HCT116 (cell line): ENCODE data around the gene DIP2B. TPM values are rescaled to one million over a fixed set of nuclear protein-coding genes. Genes with fewer than 3 reads are reported as not detected.

Experiments used
- ATAC-seq: fragments of 200-7000 bp; cut with Tn5 transposase; 2 replicates; pipeline ENCODE4 v1.9.1; 2020; ENCODE audit warnings: mild to moderate bottlenecking, moderate library complexity
- BruUV-seq: library from RNA; stranded (reverse); fragments of 400-500 nt; replicated peaks from 2 replicates; lab custom pipeline; 2021; lab: Mats Ljungman, UMichigan
- CTCF ChIA-PET: fragments of 300-600 bp; sonication (Branson Sonifier 250); formaldehyde crosslinking; loops from one replicate; lab custom pipeline; 2021; ENCODE audit warnings: antibody characterized with exemption; lab: Charles Lee
- POLR2A ChIA-PET: fragments of 300-600, 350-600 bp; sonication (Branson Sonifier 250); formaldehyde crosslinking; loops from one replicate; lab custom pipeline; 2021; ENCODE audit warnings: antibody characterized with exemption; lab: Charles Lee
- RAD21 ChIA-PET, 2 experiments: fragments of 300-600 bp; sonication (Branson Sonifier 250); formaldehyde crosslinking; loops; one replicate each; lab custom pipeline; 2023; ENCODE audit warnings: low total read pairs in 2 of 2; ENCODE audit not compliant: uncharacterized antibody in 2 of 2, unreplicated experiment in 2 of 2, low non-redundant PET in 1 of 2; lab: Charles Lee
- DNase-seq: peaks from one replicate; pipeline ENCODE4 v3.0.0-alpha.2; 2010; ENCODE audit warnings: low read depth, low spot score
- H2AFZ ChIP-seq: fragments of 200-600 bp; shearing (Covaris generic), sonication (generic); 2 replicates; pipeline ENCODE4 v1.6.1; 2017; ENCODE audit warnings: low read depth, mixed run types, mixed read lengths, antibody characterized with exemption, low read length; ENCODE audit not compliant: poor library complexity, severe bottlenecking
- H3K27ac ChIP-seq: 2 replicates; pipeline ENCODE4 v1.5.1; 2012; ENCODE audit warnings: low read depth, low read length
- H3K27me3 ChIP-seq: fragments of 200-600 bp; sonication (generic); 2 replicates; pipeline ENCODE4 v1.6.1; 2016; ENCODE audit warnings: mixed run types, low read length, mixed read lengths; ENCODE audit not compliant: insufficient read depth
- H3K36me3 ChIP-seq, 2 experiments: fragments of 200-500 bp in 1 of 2; fragments of 200-600 bp in 1 of 2; sonication (Bioruptor generic) in 1 of 2; sonication (generic) in 1 of 2; 2 replicates each; pipeline versions ENCODE4 v1.5.1 to v1.6.1; 2014 to 2016; ENCODE audit warnings: low read length in 2 of 2, inconsistent platforms in 1 of 2, mixed read lengths in 1 of 2, mixed run types in 1 of 2; ENCODE audit not compliant: insufficient read depth in 2 of 2, control insufficient read depth in 1 of 2
- H3K4me1 ChIP-seq, 2 experiments: fragments of 200-600 bp in 1 of 2; sonication (generic) in 1 of 2; 2 replicates each; pipeline versions ENCODE4 v1.5.1 to v1.6.1; 2012 to 2017; ENCODE audit warnings: low read length in 2 of 2, inconsistent platforms in 1 of 2, mild to moderate bottlenecking in 1 of 2, mixed read lengths in 1 of 2, mixed run types in 1 of 2, moderate library complexity in 1 of 2; ENCODE audit not compliant: insufficient read depth in 2 of 2, control insufficient read depth in 1 of 2
- H3K4me2 ChIP-seq: fragments of 200-600 bp; sonication (generic); 2 replicates; pipeline ENCODE4 v1.6.1; 2017; ENCODE audit warnings: mixed run types, low read length, mixed read lengths
- H3K4me3 ChIP-seq, 2 experiments: fragments of 200-600 bp in 1 of 2; sonication (generic) in 1 of 2; replicated peaks in 1 of 2; 2 replicates each; pipeline ENCODE4 v1.5.1; 2011 to 2016; ENCODE audit warnings: low read length in 2 of 2, control low read depth in 1 of 2, low read depth in 1 of 2, mild to moderate bottlenecking in 1 of 2, mixed read lengths in 1 of 2, mixed run types in 1 of 2
- H3K79me2 ChIP-seq: fragments of 200-600 bp; sonication (generic); 2 replicates; pipeline ENCODE4 v1.6.1; 2017; ENCODE audit warnings: mild to moderate bottlenecking, mixed run types, low read length, moderate library complexity, mixed read lengths; ENCODE audit not compliant: insufficient read depth
- H3K9ac ChIP-seq: fragments of 200-600 bp; sonication (generic); 2 replicates; pipeline ENCODE4 v1.6.1; 2016; ENCODE audit warnings: low read length, mixed read lengths
- H3K9me2 ChIP-seq: fragments of 200-600 bp; sonication (generic), shearing (Covaris generic); 2 replicates; pipeline ENCODE4 v1.6.1; 2017; ENCODE audit warnings: mixed run types, mild to moderate bottlenecking, moderate library complexity; ENCODE audit not compliant: insufficient read depth
- H3K9me3 ChIP-seq, 2 experiments: fragments of 200-500 bp in 1 of 2; fragments of 200-600 bp in 1 of 2; sonication (Bioruptor generic) in 1 of 2; sonication (generic) in 1 of 2; 2 replicates each; pipeline ENCODE4 v1.6.1; 2014 to 2017; ENCODE audit warnings: low read length in 2 of 2, mixed read lengths in 2 of 2, inconsistent platforms in 1 of 2, low read depth in 1 of 2, mild to moderate bottlenecking in 1 of 2, mixed run types in 1 of 2, moderate library complexity in 1 of 2; ENCODE audit not compliant: control insufficient read depth in 1 of 2, insufficient read depth in 1 of 2
- H4K20me1 ChIP-seq: fragments of 200-600 bp; sonication (generic), shearing (Covaris generic); 2 replicates; pipeline ENCODE4 v1.6.1; 2017; ENCODE audit warnings: mixed run types, mild to moderate bottlenecking, moderate library complexity; ENCODE audit not compliant: insufficient read depth
- CTCF ChIP-seq, 3 experiments: fragments of 200-600 bp in 1 of 3; sonication (generic) in 1 of 3; IDR thresholded peaks in 2 of 3; conservative IDR thresholded peaks in 1 of 3; 2 replicates each; pipeline ENCODE4 v1.5.1; 2012 to 2017; ENCODE audit warnings: low read depth in 2 of 3, low read length in 2 of 3, antibody characterized with exemption in 1 of 3, borderline replicate concordance in 1 of 3, control low read depth in 1 of 3, mild to moderate bottlenecking in 1 of 3, mixed read lengths in 1 of 3, mixed run types in 1 of 3, moderate library complexity in 1 of 3; ENCODE audit not compliant: insufficient read depth in 1 of 3
- EGR1 ChIP-seq: IDR thresholded peaks from 2 replicates; pipeline ENCODE4 v1.6.1; 2012; ENCODE audit warnings: low read depth
- ELF1 ChIP-seq: IDR thresholded peaks from 2 replicates; pipeline ENCODE4 v1.6.1; 2012; ENCODE audit warnings: low read depth, borderline replicate concordance
- EZH2 ChIP-seq: fragments of 200-600 bp; sonication (generic); IDR thresholded peaks from 2 replicates; pipeline ENCODE4 v1.6.1; 2017; ENCODE audit warnings: antibody characterized with exemption, mixed run types
- EZH2phosphoT487 ChIP-seq: fragments of 200-600 bp; IDR thresholded peaks from 2 replicates; pipeline ENCODE4 v1.6.1; 2018; ENCODE audit warnings: antibody characterized with exemption, borderline replicate concordance
- MAX ChIP-seq: IDR thresholded peaks from 2 replicates; pipeline ENCODE4 v1.6.1; 2012
- POLR2AphosphoS5 ChIP-seq: IDR thresholded peaks from 2 replicates; pipeline ENCODE4 v1.6.1; 2011; ENCODE audit warnings: mild to moderate bottlenecking, low read depth, low read length, moderate library complexity
- RAD21 ChIP-seq: IDR thresholded peaks from 2 replicates; pipeline ENCODE4 v1.6.1; 2012; ENCODE audit warnings: low read depth, mild to moderate bottlenecking
- SIN3A ChIP-seq: IDR thresholded peaks from 2 replicates; pipeline ENCODE4 v1.6.1; 2012; ENCODE audit warnings: low read depth
- SP1 ChIP-seq: IDR thresholded peaks from 2 replicates; pipeline ENCODE4 v1.6.1; 2012; ENCODE audit warnings: low read depth
- TCF7L2 ChIP-seq: IDR thresholded peaks from 2 replicates; pipeline ENCODE4 v1.7.0; 2011; ENCODE audit warnings: borderline replicate concordance, inconsistent platforms; ENCODE audit not compliant: insufficient read depth, insufficient read length; ENCODE audit errors: extremely low read depth
- YY1 ChIP-seq: IDR thresholded peaks from 2 replicates; pipeline ENCODE4 v1.6.1; 2011; ENCODE audit warnings: low read length, low read depth, moderate library complexity, mild to moderate bottlenecking; ENCODE audit not compliant: insufficient replicate concordance; ENCODE audit errors: extremely low read depth
- ZBTB33 ChIP-seq: IDR thresholded peaks from 2 replicates; pipeline ENCODE4 v1.6.1; 2011; ENCODE audit warnings: mild to moderate bottlenecking, low read length, moderate library complexity; ENCODE audit not compliant: insufficient replicate concordance; ENCODE audit errors: extremely low read depth
- ZFX ChIP-seq: fragments of 450-650 bp; IDR thresholded peaks from 2 replicates; pipeline ENCODE4 v1.6.1; 2017
- intact Hi-C: fragments of 100-400 bp; cut with micrococcal nuclease; formaldehyde crosslinking; loops from 2 replicates; pipeline ENCODE4 v1.10.0; 2022
- total RNA-seq: library from RNA; stranded (reverse); gene quantifications from one replicate; pipeline ENCODE4 v1.2.1, GENCODE V29; 2021; ENCODE audit not compliant: unreplicated experiment

Gene DIP2B
- total RNA-seq, 1 experiment from 2014 or later, result 32.3 TPM

- Histone ChIP-seq H3K79me2 (peaks cover 81% of the 10 kb centered on the region), H4K20me1 (no peaks in the 10 kb centered on the region), H3K4me3 (peak overlapping the region in 1 of 2 experiments; percentile 41; a peak in 1 of 4 replicates), H3K27me3 (no peaks in the 10 kb centered on the region), H3K36me3 (no peaks in the 10 kb centered on the region), H3K9ac (peak overlapping the region; percentile 55), H3K9me3 (no peaks in the 10 kb centered on the region), H3K27ac (peak overlapping the region; percentile 20; the same call in 1 of the 2 replicates), H3K4me1 (peaks cover 66 to 84% of the 10 kb centered on the region in 2 experiments), H3K4me2 (peak overlapping the region; percentile 71), H3K9me2 (no peaks in the 10 kb centered on the region), H2AFZ (no peak overlapping the region)
- CTCF ChIA-PET, result interaction anchor here (1.3 kb wide), 1 partner anchor 100 kb away, joined by 3 read pairs; no protein-coding TSS in a partner anchor
- no TSS peak for BruUV-seq
- ATAC-seq, result no peak
- RAD21 ChIA-PET, result no interaction called here
- TF ChIP-seq SP1, result no peak
- no peak for TF ChIP-seq SIN3A
- TF ChIP-seq YY1, result no peak
- intact Hi-C loops, result no loop called here
- no peak for DNase-seq
- POLR2A ChIA-PET, result no interaction called here
These were observed 33.4 kb downstream of the DIP2B start for GRCh38 chr12:50538182-50538581.

GRCh38 chr12:50541139-50541538, 36.4 kb downstream of the DIP2B start:
- ChIA-PET RAD21 (no interaction called here), POLR2A (interaction anchor here (0.6 kb wide), 1 partner anchor 30 kb away, joined by 3 read pairs; no protein-coding TSS in a partner anchor), CTCF (no interaction called here)
- Histone ChIP-seq H3K9me2 (no peaks in the 10 kb centered on the region), H3K4me3 (no peak overlapping the region), H3K9ac (peak overlapping the region; percentile 23; the same call in 1 of the 2 replicates), H3K27me3 (no peaks in the 10 kb centered on the region), H3K9me3 (no peaks in the 10 kb centered on the region), H3K79me2 (peaks cover 75% of the 10 kb centered on the region), H2AFZ (no peak overlapping the region)
- intact Hi-C loops, result no loop called here
- no peak for TF ChIP-seq ZBTB33
- no peak for TF ChIP-seq SP1
- TF ChIP-seq SIN3A, result no peak
- no peak for TF ChIP-seq YY1
- TF ChIP-seq EGR1, result no peak
- TF ChIP-seq ZFX, result no peak
- no peak for TF ChIP-seq ELF1
- no peak for TF ChIP-seq POLR2AphosphoS5
- TF ChIP-seq EZH2phosphoT487, result no peak
- no peak for TF ChIP-seq TCF7L2
- no peak for TF ChIP-seq EZH2
- TF ChIP-seq MAX, result no peak
- no peak for TF ChIP-seq RAD21
- no peak for TF ChIP-seq CTCF (IDR thresholded peaks at IDR 0.05 in 2 of 3, conservative IDR thresholded peaks at IDR 0.05 in 1 of 3; ENCODE audit: borderline replicate concordance in 1 of 3, insufficient read depth in 1 of 3, low read depth in 2 of 3, low read length in 2 of 3)
- TF ChIP-seq, all 23 proteins: peak for 0
- H4K20me1 ChIP-seq, result no peaks in the 10 kb centered on the region
- peak overlapping the region; percentile 29; the same call in 1 of the 2 replicates for H3K4me2 ChIP-seq
- ATAC-seq (no peak), DNase-seq (no peak)
- H3K36me3 ChIP-seq, result no peaks in the 10 kb centered on the region
- H3K27ac ChIP-seq, result no peak overlapping the region
- peaks cover 53 to 90% of the 10 kb centered on the region in 2 experiments for H3K4me1 ChIP-seq
- no TSS peak for BruUV-seq
